Neutrophil (primary cell): ENCODE results near the gene CYP4F3.

Source experiments
- H3K27ac ChIP-seq: fragments of 200-600 bp; sonication (generic); 2 replicates; pipeline ENCODE4 v1.5.1; 2016; ENCODE audit warnings: mild to moderate bottlenecking, moderate library complexity
- H3K27me3 ChIP-seq: fragments of 200-600 bp; sonication (generic); 2 replicates; pipeline ENCODE4 v1.6.0; 2016; ENCODE audit warnings: mild to moderate bottlenecking
- H3K36me3 ChIP-seq: fragments of 200-600 bp; sonication (generic); 2 replicates; pipeline ENCODE4 v1.5.1; 2017
- H3K4me1 ChIP-seq, 2 experiments: fragments of 200-600 bp in 1 of 2; sonication (generic) in 1 of 2; 1 replicate in 1 of 2; 2 replicates in 1 of 2; pipeline versions ENCODE4 v1.5.1 to v1.6.1; 2013 to 2016; ENCODE audit warnings: low read depth in 1 of 2, low read length in 1 of 2, mild to moderate bottlenecking in 1 of 2, moderate library complexity in 1 of 2; ENCODE audit not compliant: control insufficient read depth in 1 of 2, insufficient read depth in 1 of 2
- H3K4me3 ChIP-seq, 2 experiments: fragments of 200-600 bp in 1 of 2; sonication (generic) in 1 of 2; 1 replicate in 1 of 2; 2 replicates in 1 of 2; pipeline ENCODE4 v1.5.1; 2013 to 2016; ENCODE audit warnings: low read depth in 1 of 2, low read length in 1 of 2, mild to moderate bottlenecking in 1 of 2, moderate library complexity in 1 of 2
- H3K9me3 ChIP-seq: fragments of 200-600 bp; sonication (generic); 2 replicates; pipeline ENCODE4 v1.5.1; 2016
- TF ChIP-seq, protein P1 (sequence below): fragments of 200-600 bp; sonication (generic); IDR thresholded peaks from 2 replicates; pipeline ENCODE4 v1.5.1; 2016; ENCODE audit warnings: antibody characterized with exemption

The CYP4F3 gene

DNA sequence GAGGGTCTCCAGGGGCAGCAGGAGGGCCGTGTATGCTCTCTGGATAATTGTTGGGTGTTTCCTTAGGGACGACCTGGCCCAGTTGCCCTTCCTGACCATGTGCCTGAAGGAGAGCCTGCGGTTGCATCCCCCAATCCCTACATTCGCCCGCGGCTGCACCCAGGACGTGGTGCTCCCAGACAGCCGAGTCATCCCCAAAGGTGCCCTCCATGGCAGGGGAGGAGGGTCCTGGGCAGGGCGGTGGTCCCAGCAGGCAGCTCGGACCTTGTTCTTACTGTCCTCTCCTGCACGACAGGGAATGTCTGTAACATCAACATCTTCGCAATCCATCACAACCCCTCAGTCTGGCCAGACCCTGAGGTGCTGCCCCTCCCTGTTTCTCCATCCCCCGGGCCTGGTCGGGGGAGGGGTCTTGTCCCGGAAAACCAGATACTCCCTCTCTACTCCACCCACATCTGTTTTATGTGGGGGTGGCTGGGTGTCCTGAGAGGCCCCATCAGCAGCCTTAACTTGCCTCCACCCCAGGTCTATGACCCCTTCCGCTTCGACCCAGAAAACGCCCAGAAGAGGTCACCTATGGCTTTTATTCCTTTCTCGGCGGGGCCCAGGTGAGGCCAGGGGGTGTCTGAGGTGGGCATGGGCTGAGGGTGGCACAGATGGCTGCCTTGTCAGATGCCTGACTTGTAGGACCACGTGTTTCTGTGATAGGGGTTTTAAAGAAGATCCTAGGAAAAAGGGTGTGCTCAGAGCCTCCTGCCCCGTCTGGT, 12.3 kb upstream of the CYP4F3 start:
- H3K27me3 ChIP-seq = peaks cover 11% of the 10 kb centered on the region
- no peak overlapping the region for H3K4me3 ChIP-seq
- H3K27ac ChIP-seq = no peak overlapping the region
- no peaks in the 10 kb centered on the region for H3K36me3 ChIP-seq
- H3K4me1 ChIP-seq = peaks cover 44 to 56% of the 10 kb centered on the region in 2 experiments
- H3K9me3 ChIP-seq = no peaks in the 10 kb centered on the region
- TF ChIP-seq, protein P1, sequence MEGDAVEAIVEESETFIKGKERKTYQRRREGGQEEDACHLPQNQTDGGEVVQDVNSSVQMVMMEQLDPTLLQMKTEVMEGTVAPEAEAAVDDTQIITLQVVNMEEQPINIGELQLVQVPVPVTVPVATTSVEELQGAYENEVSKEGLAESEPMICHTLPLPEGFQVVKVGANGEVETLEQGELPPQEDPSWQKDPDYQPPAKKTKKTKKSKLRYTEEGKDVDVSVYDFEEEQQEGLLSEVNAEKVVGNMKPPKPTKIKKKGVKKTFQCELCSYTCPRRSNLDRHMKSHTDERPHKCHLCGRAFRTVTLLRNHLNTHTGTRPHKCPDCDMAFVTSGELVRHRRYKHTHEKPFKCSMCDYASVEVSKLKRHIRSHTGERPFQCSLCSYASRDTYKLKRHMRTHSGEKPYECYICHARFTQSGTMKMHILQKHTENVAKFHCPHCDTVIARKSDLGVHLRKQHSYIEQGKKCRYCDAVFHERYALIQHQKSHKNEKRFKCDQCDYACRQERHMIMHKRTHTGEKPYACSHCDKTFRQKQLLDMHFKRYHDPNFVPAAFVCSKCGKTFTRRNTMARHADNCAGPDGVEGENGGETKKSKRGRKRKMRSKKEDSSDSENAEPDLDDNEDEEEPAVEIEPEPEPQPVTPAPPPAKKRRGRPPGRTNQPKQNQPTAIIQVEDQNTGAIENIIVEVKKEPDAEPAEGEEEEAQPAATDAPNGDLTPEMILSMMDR = no peak

- Histone ChIP-seq H3K27ac (peak overlapping the region; percentile 70), H3K4me1 (peaks cover 52 to 63% of the 10 kb centered on the region in 2 experiments), H3K9me3 (no peaks in the 10 kb centered on the region), H3K36me3 (no peaks in the 10 kb centered on the region), H3K27me3 (peaks cover 11% of the 10 kb centered on the region), H3K4me3 (peak overlapping the region; percentile 38 to 47)
- TF ChIP-seq, protein P1 = peak; percentile 97
Observed at GRCh38 chr19:15629003-15629880, 11.5 kb upstream of the CYP4F3 start.

- H3K4me3 ChIP-seq = no peak overlapping the region
- no peaks in the 10 kb centered on the region for H3K9me3 ChIP-seq
- H3K36me3 ChIP-seq = no peaks in the 10 kb centered on the region
- H3K27ac ChIP-seq = peak overlapping the region; percentile 90
- TF ChIP-seq, protein P1 = peak; percentile 70
- peaks cover 78 to 83% of the 10 kb centered on the region in 2 experiments for H3K4me1 ChIP-seq
- H3K27me3 ChIP-seq = no peaks in the 10 kb centered on the region
Observed at GRCh38 chr19:15631817-15632216, 8.9 kb upstream of the CYP4F3 start.

DNA sequence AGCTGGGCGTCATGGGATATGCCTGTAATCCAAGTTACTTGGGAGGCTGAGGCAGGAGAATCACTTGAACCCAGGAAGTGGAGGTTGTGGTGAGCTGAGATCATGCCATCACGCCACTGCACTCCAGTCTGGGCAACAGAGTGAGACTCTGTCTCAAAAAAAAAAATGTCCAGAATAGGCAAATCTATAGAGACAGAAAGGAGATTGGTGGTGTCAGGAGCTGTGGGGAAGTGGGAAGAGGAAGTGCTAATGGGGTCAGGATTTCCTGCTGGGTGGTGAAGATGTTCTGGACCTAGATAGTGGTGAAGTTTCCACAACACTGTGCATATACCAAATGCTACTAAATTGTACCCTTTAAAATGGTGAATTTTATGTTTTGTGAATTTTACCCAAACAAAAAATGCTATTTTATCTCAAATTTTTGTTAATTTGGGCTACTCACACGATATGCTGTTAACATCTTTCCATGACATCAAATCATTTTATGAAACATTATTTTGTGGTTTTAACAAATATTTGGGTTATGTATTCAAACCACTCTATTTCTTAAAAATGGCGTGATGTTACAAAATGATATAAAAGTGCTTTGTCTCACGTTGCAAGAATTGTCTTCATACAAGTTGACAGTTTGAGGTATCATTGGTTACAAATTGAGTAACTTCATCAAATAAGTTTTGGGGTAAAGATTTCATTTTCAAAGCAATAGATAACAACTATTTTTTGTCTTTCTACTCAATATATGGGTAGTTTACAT, 7.4 kb upstream of the CYP4F3 start:
- no peaks in the 10 kb centered on the region for H3K36me3 ChIP-seq
- peak overlapping the region; percentile 90 for H3K27ac ChIP-seq
- H3K4me1 ChIP-seq = peaks cover 90 to 96% of the 10 kb centered on the region in 2 experiments
- H3K9me3 ChIP-seq = no peaks in the 10 kb centered on the region
- TF ChIP-seq, protein P1 = no peak
- H3K4me3 ChIP-seq = peak overlapping the region; percentile 18 to 27
- no peaks in the 10 kb centered on the region for H3K27me3 ChIP-seq

GRCh38 chr19:15634105-15634504, 6.6 kb upstream of the CYP4F3 start:
- Histone ChIP-seq H3K4me3 (peak overlapping the region in 1 of 2 experiments; percentile 2), H3K27me3 (no peaks in the 10 kb centered on the region), H3K9me3 (no peaks in the 10 kb centered on the region), H3K36me3 (no peaks in the 10 kb centered on the region), H3K4me1 (peaks cover 94 to 97% of the 10 kb centered on the region in 2 experiments), H3K27ac (peak overlapping the region; percentile 90)
- TF ChIP-seq, protein P1 = no peak
